Hepatocyte (in vitro differentiated cells): ENCODE measurements around the gene TRPV2. TPM values are rescaled to one million over a fixed set of nuclear protein-coding genes. Genes with fewer than 3 reads are reported as not detected.

Experiments
- DNase-seq: peaks from one replicate; pipeline ENCODE4 v3.0.0-alpha.2; 2016; ENCODE audit warnings: low spot score
- H2AFZ ChIP-seq: fragments of 200-600 bp; sonication (generic); 2 replicates; pipeline ENCODE4 v1.6.0; 2016; ENCODE audit warnings: antibody characterized with exemption, mild to moderate bottlenecking
- H3K27ac ChIP-seq: fragments of 200-600 bp; sonication (generic); 2 replicates; pipeline ENCODE4 v1.5.1; 2016; ENCODE audit warnings: mild to moderate bottlenecking
- H3K27me3 ChIP-seq: fragments of 200-600 bp; sonication (generic); 2 replicates; pipeline ENCODE4 v1.6.1; 2016
- H3K36me3 ChIP-seq: fragments of 200-600 bp; sonication (generic); replicated peaks from 2 replicates; pipeline ENCODE4 v1.5.1; 2016; ENCODE audit warnings: low read depth; ENCODE audit not compliant: insufficient read depth
- H3K4me1 ChIP-seq: fragments of 200-600 bp; sonication (generic); 2 replicates; pipeline ENCODE4 v1.5.1; 2016; ENCODE audit warnings: mild to moderate bottlenecking, moderate library complexity; ENCODE audit not compliant: insufficient read depth
- H3K4me2 ChIP-seq: fragments of 200-600 bp; sonication (generic); 2 replicates; pipeline ENCODE4 v1.6.0; 2016
- H3K4me3 ChIP-seq: fragments of 200-600 bp; sonication (generic); 2 replicates; pipeline ENCODE4 v1.5.1; 2016; ENCODE audit warnings: mild to moderate bottlenecking
- H3K79me2 ChIP-seq: fragments of 200-600 bp; sonication (generic); 2 replicates; pipeline ENCODE4 v1.6.0; 2017; ENCODE audit warnings: mild to moderate bottlenecking
- H3K9me2 ChIP-seq: fragments of 200-600 bp; sonication (generic); replicated peaks from 2 replicates; pipeline ENCODE4 v1.6.0; 2017; ENCODE audit warnings: mild to moderate bottlenecking; ENCODE audit not compliant: insufficient read depth
- H3K9me3 ChIP-seq: fragments of 200-600 bp; sonication (generic); 2 replicates; pipeline ENCODE4 v1.5.1; 2016; ENCODE audit warnings: low read depth, mild to moderate bottlenecking
- H4K20me1 ChIP-seq: fragments of 200-600 bp; sonication (generic); 2 replicates; pipeline ENCODE4 v1.6.0; 2016; ENCODE audit warnings: mild to moderate bottlenecking; ENCODE audit not compliant: insufficient read depth, poor library complexity, severe bottlenecking
- EZH2 ChIP-seq: fragments of 200-600 bp; sonication (generic); IDR thresholded peaks from 2 replicates; pipeline ENCODE4 v1.6.1; 2016; ENCODE audit warnings: antibody characterized with exemption, mild to moderate bottlenecking, borderline replicate concordance
- EZH2phosphoT487 ChIP-seq: fragments of 200-600 bp; sonication (generic); IDR thresholded peaks from one replicate; pipeline ENCODE4 v1.6.1; 2018; ENCODE audit warnings: antibody characterized with exemption, mild to moderate bottlenecking, low read depth, moderate library complexity; ENCODE audit not compliant: unreplicated experiment, severe bottlenecking
- WGBS: methylation state at CpG from one replicate; pipeline ENCODE4 v1.1.6; 2016; ENCODE audit warnings: low lambda C conversion rate; ENCODE audit errors: missing lambda C conversion rate; 5-methylcytosine and 5-hydroxymethylcytosine counted together
- polyA plus RNA-seq: library from polyadenylated mRNA; unstranded; fragments of >200 nt; fragmentation: Nextera tagmentation; extraction: Ambion mirVana; gene quantifications from 2 replicates; pipeline ENCODE4 v1.2.1, GENCODE V29; 2016
- total RNA-seq: library from RNA; depleted of rRNA; stranded (reverse); fragments of >200 nt; gene quantifications from 2 replicates; pipeline ENCODE4 v1.2.3, GENCODE V29; 2014
- TF ChIP-seq, protein P1 (sequence below): fragments of 200-600 bp; sonication (generic); IDR thresholded peaks from 2 replicates; pipeline ENCODE4 v1.5.1; 2016; ENCODE audit warnings: antibody characterized with exemption, mild to moderate bottlenecking; ENCODE audit not compliant: poor library complexity

The TRPV2 gene
- total and polyA plus RNA-seq, 2 experiments from 2014 or later: 7.7 to 10.1 TPM

DNA sequence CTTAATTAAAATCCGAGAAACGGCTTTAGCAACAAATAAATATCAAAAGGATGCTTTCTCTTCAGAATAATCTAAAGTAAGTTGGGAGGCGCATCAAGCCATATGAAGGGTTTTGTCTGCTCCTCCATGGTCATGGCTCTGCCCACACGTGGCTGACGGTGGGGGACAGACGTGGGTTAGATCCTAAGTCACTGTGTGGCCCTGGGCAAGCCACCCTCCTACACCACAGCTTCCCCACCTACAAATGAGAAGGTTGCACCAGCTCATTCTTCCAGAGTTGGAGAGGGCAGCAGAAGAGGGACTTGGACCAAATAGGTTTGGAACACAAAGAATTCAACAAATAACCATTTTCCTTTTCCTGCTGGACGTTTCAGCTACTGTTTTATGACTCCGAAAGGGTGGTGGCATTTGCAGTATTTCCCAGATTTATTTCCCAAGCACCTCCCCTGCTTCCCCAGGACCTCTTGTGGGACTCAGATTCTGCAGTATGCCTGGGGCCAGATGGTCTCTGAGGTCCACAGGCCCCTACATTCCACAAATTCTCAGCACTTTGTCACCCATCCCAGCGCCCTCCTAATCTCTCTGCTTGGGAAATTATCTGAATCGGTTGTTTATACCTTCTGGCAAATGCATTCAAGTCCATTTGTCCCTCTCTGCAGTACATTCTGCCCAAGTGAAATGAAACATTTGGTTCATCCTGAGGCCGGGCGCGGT is 58.8 kb downstream of the TRPV2 start:
- Histone ChIP-seq H3K36me3 (no peaks in the 10 kb centered on the region), H3K4me2 (no peak overlapping the region), H3K9me3 (no peaks in the 10 kb centered on the region), H3K27me3 (no peaks in the 10 kb centered on the region), H2AFZ (no peak overlapping the region), H3K79me2 (peaks cover 29% of the 10 kb centered on the region), H3K4me3 (no peak overlapping the region), H4K20me1 (no peaks in the 10 kb centered on the region), H3K4me1 (peaks cover 27% of the 10 kb centered on the region), H3K27ac (no peak overlapping the region), H3K9me2 (no peaks in the 10 kb centered on the region)
- 71% methylated on average over 13 of the region's 13 CpGs for WGBS
- TF ChIP-seq, protein P1, sequence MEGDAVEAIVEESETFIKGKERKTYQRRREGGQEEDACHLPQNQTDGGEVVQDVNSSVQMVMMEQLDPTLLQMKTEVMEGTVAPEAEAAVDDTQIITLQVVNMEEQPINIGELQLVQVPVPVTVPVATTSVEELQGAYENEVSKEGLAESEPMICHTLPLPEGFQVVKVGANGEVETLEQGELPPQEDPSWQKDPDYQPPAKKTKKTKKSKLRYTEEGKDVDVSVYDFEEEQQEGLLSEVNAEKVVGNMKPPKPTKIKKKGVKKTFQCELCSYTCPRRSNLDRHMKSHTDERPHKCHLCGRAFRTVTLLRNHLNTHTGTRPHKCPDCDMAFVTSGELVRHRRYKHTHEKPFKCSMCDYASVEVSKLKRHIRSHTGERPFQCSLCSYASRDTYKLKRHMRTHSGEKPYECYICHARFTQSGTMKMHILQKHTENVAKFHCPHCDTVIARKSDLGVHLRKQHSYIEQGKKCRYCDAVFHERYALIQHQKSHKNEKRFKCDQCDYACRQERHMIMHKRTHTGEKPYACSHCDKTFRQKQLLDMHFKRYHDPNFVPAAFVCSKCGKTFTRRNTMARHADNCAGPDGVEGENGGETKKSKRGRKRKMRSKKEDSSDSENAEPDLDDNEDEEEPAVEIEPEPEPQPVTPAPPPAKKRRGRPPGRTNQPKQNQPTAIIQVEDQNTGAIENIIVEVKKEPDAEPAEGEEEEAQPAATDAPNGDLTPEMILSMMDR: no peak
- TF ChIP-seq EZH2 (no peak), EZH2phosphoT487 (no peak)
- no peak for DNase-seq

- H3K4me1 ChIP-seq: peaks cover 24% of the 10 kb centered on the region
- no peak overlapping the region for H2AFZ ChIP-seq
- H3K27ac ChIP-seq: no peak overlapping the region
- no peak for TF ChIP-seq EZH2phosphoT487
- no peak for TF ChIP-seq EZH2
- TF ChIP-seq, protein P1: no peak
- no peaks in the 10 kb centered on the region for H3K36me3 ChIP-seq
- no peaks in the 10 kb centered on the region for H3K9me3 ChIP-seq
- H3K9me2 ChIP-seq: no peaks in the 10 kb centered on the region
- WGBS: 70% methylated on average over 4 of the region's 4 CpGs
- H3K27me3 ChIP-seq: no peaks in the 10 kb centered on the region
- peaks cover 29% of the 10 kb centered on the region for H3K79me2 ChIP-seq
- H3K4me3 ChIP-seq: no peak overlapping the region
- H3K4me2 ChIP-seq: no peak overlapping the region
- no peaks in the 10 kb centered on the region for H4K20me1 ChIP-seq
- no peak for DNase-seq
Observed at GRCh38 chr17:16475179-16475704, 59.9 kb downstream of the TRPV2 start.

DNA sequence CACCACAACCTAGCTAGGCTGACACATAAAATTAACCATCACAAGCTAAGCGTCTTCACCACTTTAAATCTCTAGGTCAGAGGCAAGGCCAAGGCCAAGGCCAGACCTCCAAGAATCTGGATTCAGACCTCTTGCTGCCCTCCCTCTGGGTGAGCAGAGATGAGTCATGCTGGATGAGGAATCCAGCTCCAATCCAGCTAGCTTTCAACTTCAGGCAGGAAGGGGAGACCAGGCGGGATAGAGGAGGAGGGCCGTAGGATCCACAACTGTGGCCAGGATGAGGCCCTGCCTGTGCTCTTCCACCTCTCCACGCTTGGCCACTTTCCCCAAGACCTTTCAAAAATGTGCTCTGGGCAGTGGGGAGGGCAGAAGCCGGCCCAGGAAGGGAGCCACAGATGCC is 61.9 kb downstream of the TRPV2 start:
- WGBS: 63% methylated on average over 5 of the region's 5 CpGs
- peak; percentile 63 for DNase-seq
- H3K4me1 ChIP-seq: peaks cover 24% of the 10 kb centered on the region
- no peaks in the 10 kb centered on the region for H3K9me2 ChIP-seq
- H3K79me2 ChIP-seq: peaks cover 23% of the 10 kb centered on the region
- H3K27ac ChIP-seq: peak overlapping the region; percentile 65
- H3K36me3 ChIP-seq: no peaks in the 10 kb centered on the region
- TF ChIP-seq, protein P1: no peak
- TF ChIP-seq EZH2phosphoT487 (no peak), EZH2 (no peak)
- H3K4me2 ChIP-seq: peak overlapping the region; percentile 40
- H3K4me3 ChIP-seq: no peak overlapping the region
- H4K20me1 ChIP-seq: no peaks in the 10 kb centered on the region
- H2AFZ ChIP-seq: no peak overlapping the region
- no peaks in the 10 kb centered on the region for H3K9me3 ChIP-seq
- H3K27me3 ChIP-seq: no peaks in the 10 kb centered on the region
